SH-SY5Y (cell line): ENCODE data around the gene ANAPC10.

ENCODE experiments used
- GATA2 ChIP-seq: IDR thresholded peaks from 2 replicates; pipeline ENCODE4 v1.6.1; 2011; ENCODE audit warnings: mild to moderate bottlenecking, low read depth, low read length
- GATA3 ChIP-seq: IDR thresholded peaks from 2 replicates; pipeline ENCODE4 v1.6.1; 2011; ENCODE audit warnings: low read depth, mild to moderate bottlenecking, low read length, moderate library complexity

Gene ANAPC10, protein sequence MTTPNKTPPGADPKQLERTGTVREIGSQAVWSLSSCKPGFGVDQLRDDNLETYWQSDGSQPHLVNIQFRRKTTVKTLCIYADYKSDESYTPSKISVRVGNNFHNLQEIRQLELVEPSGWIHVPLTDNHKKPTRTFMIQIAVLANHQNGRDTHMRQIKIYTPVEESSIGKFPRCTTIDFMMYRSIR

DNA sequence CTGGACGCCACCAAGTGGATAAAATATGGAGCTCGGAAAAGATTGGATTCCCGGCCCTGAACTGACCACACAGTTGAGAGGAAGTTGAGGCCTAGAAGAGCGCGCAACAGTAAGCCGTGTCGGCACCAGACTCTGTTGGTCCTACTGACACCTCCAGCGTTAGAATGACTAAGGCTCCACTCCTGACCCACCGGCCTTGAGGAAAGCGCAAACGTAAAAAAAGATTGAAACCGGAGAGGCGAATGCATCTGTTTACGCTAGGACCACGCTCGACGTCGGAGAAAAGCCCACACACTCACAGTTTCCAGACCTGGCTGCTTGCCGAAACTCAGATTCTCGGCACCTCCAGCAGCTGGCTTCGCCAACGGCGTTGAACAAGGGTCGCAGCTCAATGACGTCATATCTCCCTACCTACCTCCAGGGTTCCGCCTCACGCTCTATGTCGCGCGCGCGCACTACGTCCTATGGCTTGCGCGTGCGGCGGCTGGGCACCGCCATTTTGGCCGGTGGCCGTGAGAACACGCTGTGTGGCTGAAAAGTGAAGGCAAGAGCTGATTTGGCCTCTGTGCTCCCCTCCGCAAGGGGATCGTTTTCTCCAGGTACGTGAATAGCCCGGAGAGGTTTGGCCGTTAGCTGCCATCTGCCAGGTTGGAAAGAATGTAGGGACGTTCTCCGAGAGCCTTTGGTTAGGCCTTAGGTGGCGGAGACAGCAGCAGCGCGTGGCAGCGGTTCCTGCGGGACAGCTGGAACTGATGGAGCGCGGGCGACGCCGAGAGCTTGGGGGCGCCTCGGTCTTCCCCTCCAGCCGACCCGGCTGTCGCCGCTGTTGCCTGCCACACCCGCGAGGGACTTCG lies at the start of gene ANAPC10, which contains the start of gene ABCE1:
Gene ANAPC10 (minus strand): TSS at position 376 of the 854 bp plus-strand sequence. CDS start 2,097 bp downstream, outside the sequence.
Gene ABCE1 (plus strand): TSS at position 491 of the 854 bp plus-strand sequence. CDS start 6,102 bp downstream, outside the sequence.
- TF ChIP-seq GATA2 (no peak; the same call in 1 of the 2 replicates), GATA3 (no peak)

DNA sequence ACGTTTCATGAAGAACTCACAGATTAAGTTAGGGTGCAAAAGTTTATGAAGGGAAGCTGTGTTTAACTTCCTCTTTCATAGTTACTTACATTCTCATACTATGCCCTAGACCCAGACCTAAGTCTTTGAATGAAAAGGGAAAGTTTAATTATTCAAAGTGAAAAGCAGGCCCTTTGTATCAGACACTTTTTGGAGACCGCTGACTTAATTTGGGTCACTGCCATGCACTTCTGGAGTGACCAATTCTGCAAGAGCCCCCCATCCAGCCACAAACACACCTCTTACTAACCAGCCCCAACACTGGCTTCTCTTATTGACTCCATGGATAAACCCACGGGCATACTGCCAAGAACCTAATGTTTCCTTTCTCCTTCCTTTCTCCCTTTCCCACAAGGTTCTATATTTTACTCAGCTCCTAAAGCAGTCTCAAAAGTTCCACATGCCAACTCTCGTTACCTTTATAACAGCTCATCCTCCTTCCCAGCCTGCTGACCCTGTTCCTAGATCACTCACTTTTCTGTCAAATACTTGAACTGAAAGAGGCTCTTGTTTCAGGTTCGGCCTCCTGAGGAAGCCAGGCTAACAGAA lies 34.6 kb upstream of the ANAPC10 start:
- TF ChIP-seq GATA2 (no peak), GATA3 (no peak)

DNA sequence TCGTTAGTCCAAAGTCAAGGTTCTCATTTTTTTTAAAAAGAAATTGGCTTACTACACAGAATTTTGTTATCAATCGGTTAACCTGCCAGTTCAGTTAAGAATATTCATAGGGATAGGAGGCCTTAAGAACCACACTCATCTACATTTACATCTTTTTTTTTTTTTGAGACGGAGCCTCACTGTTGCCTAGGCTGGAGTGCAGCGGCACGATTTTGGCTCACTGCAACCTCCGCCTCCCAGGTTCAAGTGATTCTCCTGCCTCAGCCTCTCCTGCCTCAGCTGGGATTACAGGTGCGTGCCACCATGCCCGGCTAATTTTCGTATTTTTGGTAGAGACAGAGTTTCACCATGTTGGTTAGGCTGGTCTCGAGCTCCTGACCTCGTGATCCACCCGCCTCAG lies 33.9 kb upstream of the ANAPC10 start:
- TF ChIP-seq GATA2 (no peak), GATA3 (no peak)

DNA sequence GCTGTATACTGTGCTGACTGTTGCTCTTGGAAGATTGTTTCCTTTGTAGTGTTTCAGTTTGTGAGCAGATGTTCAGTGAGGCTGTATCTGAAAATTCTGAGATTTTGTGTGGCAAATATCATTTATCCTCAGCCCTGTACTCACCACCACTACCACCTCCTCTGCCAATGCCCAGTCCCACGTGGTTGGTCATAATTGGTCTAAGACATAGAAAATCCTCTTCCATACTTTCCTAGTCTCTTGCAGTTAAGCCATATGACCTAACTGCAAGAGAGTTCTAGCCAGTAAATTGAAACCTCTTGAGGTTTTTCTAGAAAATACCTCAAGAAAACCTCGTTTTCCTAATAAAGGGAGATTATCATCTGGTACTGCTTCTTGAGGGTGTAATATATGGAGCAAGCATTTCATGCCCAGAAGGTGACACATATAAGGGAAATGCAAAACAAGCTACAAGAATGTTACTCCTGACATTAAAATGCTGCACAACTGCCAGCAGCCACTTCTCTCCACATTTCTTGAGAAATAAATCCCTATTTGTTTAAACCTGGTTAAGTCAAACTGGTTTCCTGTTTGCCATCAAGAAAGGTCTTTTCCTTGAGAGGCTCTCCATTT lies 32.9 kb upstream of the ANAPC10 start:
- no peak for TF ChIP-seq GATA2

DNA sequence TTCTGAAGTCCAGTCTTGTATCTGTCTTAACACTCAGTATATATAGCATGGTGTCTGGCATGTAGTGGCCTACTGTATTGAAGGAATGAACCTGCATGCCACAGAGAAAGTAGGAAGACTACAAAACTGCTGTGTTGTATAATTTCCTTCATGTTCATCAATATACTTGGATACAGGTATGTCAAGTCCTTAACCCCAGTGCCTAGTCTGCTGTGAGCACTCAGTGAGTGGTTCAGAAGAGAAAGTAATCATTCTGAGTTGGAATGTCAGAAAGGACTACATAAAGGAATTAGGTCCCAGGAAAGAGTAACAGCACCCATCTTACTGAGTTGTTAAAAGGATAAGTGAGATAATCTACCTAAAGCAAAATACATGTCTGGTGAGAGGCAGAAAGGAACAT lies 32.1 kb upstream of the ANAPC10 start:
- TF ChIP-seq GATA2, result no peak
- no peak for TF ChIP-seq GATA3

DNA sequence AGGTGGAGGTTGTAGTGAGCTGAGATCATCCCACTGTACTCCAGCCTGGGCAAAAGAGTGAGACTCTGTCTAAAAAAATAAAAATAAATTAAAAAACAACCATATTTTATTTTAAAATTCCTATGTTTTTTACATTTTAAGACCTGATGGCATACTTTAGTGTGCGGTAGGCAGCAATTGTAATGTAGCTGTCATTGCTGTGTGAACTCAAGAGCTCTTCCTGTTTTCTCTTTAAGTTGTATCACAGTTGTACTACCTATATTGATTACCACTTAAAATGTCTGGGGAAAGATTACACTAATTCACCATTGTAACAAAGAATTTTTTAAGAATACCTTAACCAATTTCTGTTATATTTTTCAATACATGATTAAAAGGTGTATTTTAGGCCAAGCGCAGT lies 27.4 kb upstream of the ANAPC10 start:
- no peak for TF ChIP-seq GATA2
- TF ChIP-seq GATA3, result no peak

DNA sequence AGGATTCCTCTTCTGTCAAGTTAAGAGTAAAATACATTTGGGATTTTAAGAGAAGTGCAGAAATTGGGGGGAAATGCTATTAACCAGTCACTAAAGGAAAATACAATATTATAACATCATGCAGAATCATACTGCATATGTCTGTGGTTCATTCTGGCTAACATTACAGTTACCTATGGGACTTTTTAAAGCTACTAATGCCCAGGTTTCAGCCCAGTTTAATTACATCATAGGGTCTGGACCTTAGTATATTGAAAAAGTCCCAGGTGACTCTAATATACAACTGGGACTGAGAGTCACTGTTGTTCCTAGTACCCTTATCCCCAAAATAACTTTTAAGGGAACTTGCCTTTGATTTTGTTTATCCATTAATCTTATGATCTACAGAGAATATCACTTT lies 10.1 kb upstream of the ANAPC10 start:
- TF ChIP-seq GATA2, result no peak
- TF ChIP-seq GATA3, result no peak

DNA sequence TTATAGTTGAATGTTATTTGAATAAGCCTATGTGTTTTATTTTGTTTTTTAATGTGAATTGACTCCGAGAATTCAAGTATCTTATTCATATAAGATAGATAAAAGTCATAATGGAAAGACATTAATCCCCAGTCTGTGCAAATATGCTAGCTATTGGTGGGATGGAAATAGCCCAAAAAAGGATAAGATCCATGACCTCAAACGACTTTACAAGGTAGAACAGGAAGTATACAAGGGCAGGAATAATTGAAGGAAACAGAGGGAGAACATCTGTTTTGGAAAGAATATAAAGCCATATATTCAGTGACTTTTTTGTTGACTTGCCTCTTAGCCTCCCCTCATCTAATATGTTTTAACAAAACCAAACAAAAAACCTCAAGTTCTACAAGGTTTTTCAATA lies 9.1 kb upstream of the ANAPC10 start:
- TF ChIP-seq GATA2 (no peak), GATA3 (no peak)

DNA sequence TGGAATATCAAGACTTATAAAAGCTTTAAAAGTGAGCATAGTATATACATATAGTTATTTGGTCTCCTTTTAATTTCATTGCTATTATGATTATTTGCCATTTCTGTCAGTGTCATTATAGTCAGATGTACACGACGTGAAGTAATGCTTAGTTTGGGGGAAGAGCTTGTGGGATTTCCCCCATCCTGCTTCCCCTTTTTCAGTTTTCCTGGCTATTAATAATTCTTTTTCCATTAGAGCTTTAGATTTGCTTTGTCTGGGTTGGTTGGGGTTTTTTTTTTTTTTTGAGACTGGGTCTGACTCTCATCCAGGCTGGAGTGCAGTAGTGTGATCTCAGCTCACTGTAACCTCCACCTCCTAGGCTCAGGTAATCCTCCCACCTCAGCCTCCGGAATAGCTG lies 5.5 kb upstream of the ANAPC10 start:
- TF ChIP-seq GATA2 (no peak), GATA3 (no peak)

DNA sequence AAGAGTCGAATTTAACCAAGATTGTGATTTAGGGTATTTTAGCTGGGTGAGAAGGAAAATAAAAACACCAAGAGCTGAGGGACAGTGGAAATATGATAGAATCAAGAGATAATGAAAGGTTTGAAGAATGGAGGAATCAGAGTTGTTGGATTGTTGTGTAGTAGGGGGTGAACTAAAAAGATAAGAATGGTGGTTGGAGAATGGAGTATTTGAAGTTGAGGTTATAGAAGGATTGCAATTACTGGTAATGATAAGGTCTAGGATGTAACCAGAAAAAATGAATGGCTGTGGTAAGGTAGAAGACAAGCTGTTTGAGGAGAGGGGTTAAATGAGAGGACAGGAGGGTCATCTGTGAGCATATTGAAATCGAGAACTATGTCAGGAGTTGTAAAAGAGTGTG lies 4.6 kb upstream of the ANAPC10 start:
- TF ChIP-seq GATA2, result no peak
- no peak for TF ChIP-seq GATA3

DNA sequence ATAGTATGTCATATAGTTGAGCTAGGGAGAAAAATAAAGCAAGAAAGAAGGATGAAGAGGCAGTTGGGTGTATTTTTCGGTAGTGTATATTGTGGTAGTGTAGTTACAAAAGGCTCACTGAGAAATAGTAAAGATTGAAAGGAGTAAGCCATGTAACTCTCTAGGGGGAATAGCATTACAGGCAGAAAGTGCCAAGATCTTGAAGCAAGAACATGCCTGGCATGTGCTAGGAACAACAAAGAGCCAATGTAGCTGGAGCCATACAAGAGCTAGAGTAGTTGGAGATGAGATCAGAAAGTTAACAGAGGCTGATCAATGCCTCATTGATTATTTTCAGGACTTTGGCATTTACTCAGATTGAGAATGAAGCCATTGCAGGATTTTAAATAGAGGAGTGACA lies 3.1 kb upstream of the ANAPC10 start:
- TF ChIP-seq GATA2, result no peak

DNA sequence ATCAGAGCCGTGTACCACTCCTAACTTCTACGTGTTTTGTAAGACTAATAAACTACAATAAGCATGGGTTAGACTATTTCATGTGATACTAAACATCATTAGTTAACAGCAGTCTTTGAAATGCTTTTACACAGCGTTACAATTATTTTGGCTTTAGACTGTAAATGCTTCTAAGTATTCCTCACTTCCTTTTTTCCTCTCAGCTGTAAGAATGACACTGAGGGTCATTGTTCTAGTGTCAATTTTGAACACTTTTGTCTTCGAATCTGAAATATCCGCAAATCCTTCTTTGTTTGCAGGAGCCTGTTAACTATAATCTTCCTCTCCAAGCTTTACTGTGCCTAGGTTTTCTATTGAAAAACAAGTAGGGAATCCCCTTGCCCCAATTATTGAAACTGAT lies 1.7 kb upstream of the ANAPC10 start:
- TF ChIP-seq GATA3 (no peak), GATA2 (no peak)

DNA sequence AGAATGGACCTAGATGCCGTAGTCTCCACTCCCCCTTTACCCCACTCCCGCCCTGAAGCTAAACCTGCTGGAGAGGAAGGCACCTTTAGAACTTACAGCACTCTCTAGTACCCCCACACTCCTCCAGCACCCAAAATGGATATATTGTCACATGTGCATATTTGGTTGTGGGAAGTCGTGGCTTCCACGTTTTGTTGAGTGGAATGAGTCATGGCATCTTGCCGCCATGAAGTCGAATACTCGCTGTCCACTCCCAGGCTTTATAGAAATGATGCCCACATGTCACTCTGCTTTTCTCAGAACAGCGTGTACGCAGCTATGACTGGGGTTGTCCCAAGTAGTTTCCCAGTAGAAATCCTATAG lies 660 bp upstream of the ANAPC10 start:
- no peak for TF ChIP-seq GATA2

DNA sequence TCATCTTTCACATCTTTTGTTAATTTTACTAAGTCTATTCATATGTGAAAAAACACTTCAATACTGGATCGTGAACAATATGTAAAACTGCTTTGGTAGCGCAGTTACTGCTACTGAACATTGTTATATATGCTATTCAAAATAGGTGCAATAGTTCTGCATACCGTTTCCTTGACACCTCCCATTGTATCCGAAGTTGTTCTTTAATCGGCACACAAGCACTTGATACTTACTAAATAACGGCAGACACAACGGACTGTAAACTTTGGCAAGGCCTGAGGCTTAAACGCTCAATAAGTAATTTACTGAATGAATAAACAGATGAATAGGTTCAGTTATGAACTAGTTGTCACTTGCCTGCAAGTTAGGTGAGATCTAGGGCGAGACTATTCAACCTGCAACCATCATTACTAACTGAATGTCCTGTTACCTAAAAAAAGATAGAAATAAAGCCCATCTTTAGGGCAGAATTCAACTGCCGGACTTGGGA lies 620 bp downstream of the ANAPC10 start:
- TF ChIP-seq GATA3, result no peak
